Mesodermal cell (in vitro differentiated cells): ENCODE results near the gene PPP2R2B.
A peak's percentile ranks its signal among the peaks of the same experiment; 100 is the strongest.

Source experiments
- H3K27ac ChIP-seq: 2 replicates; pipeline ENCODE4 v1.7.0; 2013; ENCODE audit warnings: mild to moderate bottlenecking, low read depth, low read length, moderate library complexity; ENCODE audit not compliant: severe bottlenecking
- H3K36me3 ChIP-seq: 2 replicates; pipeline ENCODE4 v1.7.1; 2013; ENCODE audit warnings: mild to moderate bottlenecking, low read length, moderate library complexity; ENCODE audit not compliant: control insufficient read depth, insufficient read depth
- H3K4me1 ChIP-seq: one replicate; pipeline ENCODE4 v1.7.1; 2013; ENCODE audit warnings: mild to moderate bottlenecking, low read length; ENCODE audit not compliant: insufficient read depth, control insufficient read depth, poor library complexity, severe bottlenecking
- H3K4me3 ChIP-seq: 2 replicates; pipeline ENCODE4 v1.7.0; 2013; ENCODE audit warnings: low read length, control low read depth, mild to moderate bottlenecking; ENCODE audit not compliant: insufficient read depth, poor library complexity, severe bottlenecking; ENCODE audit errors: extremely low read depth
- H3K9me3 ChIP-seq: 2 replicates; pipeline ENCODE4 v1.7.1; 2013; ENCODE audit warnings: mild to moderate bottlenecking, low read length, moderate library complexity; ENCODE audit not compliant: control insufficient read depth
- WGBS, 2 experiments: methylation state at CpG; one replicate each; pipeline ENCODE4 v1.1.5; 2013; ENCODE audit warnings: missing lambda C conversion rate in 2 of 2; ENCODE audit not compliant: insufficient coverage in 2 of 2; 5-methylcytosine and 5-hydroxymethylcytosine counted together

The PPP2R2B gene

GRCh38 chr5:146884066-146884626 is 5.6 kb upstream of the PPP2R2B start:
- Histone ChIP-seq H3K9me3 (no peaks in the 10 kb centered on the region), H3K27ac (no peak overlapping the region), H3K4me3 (no peak overlapping the region), H3K36me3 (no peaks in the 10 kb centered on the region), H3K4me1 (no peaks in the 10 kb centered on the region)
- 96% methylated on average over 3 to 4 of the region's 5 CpGs for WGBS, 2 experiments

- H3K9me3 ChIP-seq = no peaks in the 10 kb centered on the region
- no peaks in the 10 kb centered on the region for H3K4me1 ChIP-seq
- H3K4me3 ChIP-seq = no peak overlapping the region
- no peak overlapping the region for H3K27ac ChIP-seq
- WGBS, 2 experiments = 80 to 92% methylated on average over 1 to 2 of the region's 2 CpGs
- H3K36me3 ChIP-seq = no peaks in the 10 kb centered on the region
These were observed 5.0 kb upstream of the PPP2R2B start for GRCh38 chr5:146883511-146883910.

GRCh38 chr5:146880966-146881365 is 2.4 kb upstream of the PPP2R2B start:
- Histone ChIP-seq H3K4me3 (no peak overlapping the region), H3K36me3 (no peaks in the 10 kb centered on the region), H3K27ac (no peak overlapping the region), H3K4me1 (no peaks in the 10 kb centered on the region), H3K9me3 (no peaks in the 10 kb centered on the region)
- 89 to 97% methylated on average over 2 to 4 of the region's 7 CpGs for WGBS, 2 experiments

GRCh38 chr5:146877783-146878475 is 628 bp downstream of the PPP2R2B start:
- no peak overlapping the region for H3K27ac ChIP-seq
- H3K36me3 ChIP-seq = no peaks in the 10 kb centered on the region
- H3K4me1 ChIP-seq = no peaks in the 10 kb centered on the region
- 0 to 1% methylated on average over 33 to 46 of the region's 59 CpGs for WGBS, 2 experiments
- no peaks in the 10 kb centered on the region for H3K9me3 ChIP-seq
- H3K4me3 ChIP-seq = peak overlapping the region; percentile 50

GRCh38 chr5:146877178-146877681 is 1.3 kb downstream of the PPP2R2B start:
- H3K27ac ChIP-seq = no peak overlapping the region
- H3K4me3 ChIP-seq = peak overlapping the region; percentile 50
- 3% methylated on average over 4 to 8 of the region's 14 CpGs for WGBS, 2 experiments
- H3K4me1 ChIP-seq = no peaks in the 10 kb centered on the region
- H3K9me3 ChIP-seq = no peaks in the 10 kb centered on the region
- no peaks in the 10 kb centered on the region for H3K36me3 ChIP-seq

- H3K4me3 ChIP-seq = no peak overlapping the region
- H3K4me1 ChIP-seq = no peaks in the 10 kb centered on the region
- no peaks in the 10 kb centered on the region for H3K36me3 ChIP-seq
- no peaks in the 10 kb centered on the region for H3K9me3 ChIP-seq
- 86 to 94% methylated on average over 7 of the region's 7 CpGs for WGBS, 2 experiments
- H3K27ac ChIP-seq = no peak overlapping the region
These were observed 5.2 kb downstream of the PPP2R2B start for GRCh38 chr5:146873186-146873917.

GRCh38 chr5:146872188-146872587 is 6.4 kb downstream of the PPP2R2B start:
- no peak overlapping the region for H3K4me3 ChIP-seq
- WGBS, 2 experiments = 20 to 50% methylated on average over 1 of the region's 1 CpG
- H3K4me1 ChIP-seq = no peaks in the 10 kb centered on the region
- H3K9me3 ChIP-seq = no peaks in the 10 kb centered on the region
- H3K27ac ChIP-seq = no peak overlapping the region
- H3K36me3 ChIP-seq = no peaks in the 10 kb centered on the region

GRCh38 chr5:146867996-146868708 is 10.4 kb downstream of the PPP2R2B start:
- Histone ChIP-seq H3K36me3 (no peaks in the 10 kb centered on the region), H3K4me1 (no peaks in the 10 kb centered on the region), H3K9me3 (no peaks in the 10 kb centered on the region), H3K27ac (no peak overlapping the region), H3K4me3 (no peak overlapping the region)
- WGBS, 2 experiments = no CpG with 5 or more reads among the region's 1 CpG

GRCh38 chr5:146866263-146866662 is 12.3 kb downstream of the PPP2R2B start:
- Histone ChIP-seq H3K9me3 (no peaks in the 10 kb centered on the region), H3K4me3 (no peak overlapping the region), H3K27ac (no peak overlapping the region), H3K4me1 (no peaks in the 10 kb centered on the region), H3K36me3 (no peaks in the 10 kb centered on the region)
- no CpG with 5 or more reads among the region's 2 CpGs for WGBS, 2 experiments

GRCh38 chr5:146862641-146863040 is 15.9 kb downstream of the PPP2R2B start:
- no peaks in the 10 kb centered on the region for H3K4me1 ChIP-seq
- 80% methylated on average over 1 of the region's 1 CpG; no CpG with 5 or more reads in 1 of the 2 experiments for WGBS, 2 experiments
- H3K36me3 ChIP-seq = no peaks in the 10 kb centered on the region
- no peaks in the 10 kb centered on the region for H3K9me3 ChIP-seq
- no peak overlapping the region for H3K27ac ChIP-seq
- H3K4me3 ChIP-seq = no peak overlapping the region
